Peyer's patch (tissue), 4 donors: ENCODE measurements around the gene ABHD17A. TPM values are rescaled to one million over a fixed set of nuclear protein-coding genes. Genes with fewer than 3 reads are reported as not detected.

ENCODE experiments used
- DNase-seq, 3 donors: peaks; one replicate each; pipeline ENCODE4 v3.0.0-alpha.2; 2017 to 2019
- H3K27ac ChIP-seq, 4 donors: fragments of 200-600 bp; sonication (generic); one replicate each; pipeline ENCODE4 v1.5.1; 2016 to 2019
- H3K27me3 ChIP-seq, 2 donors: fragments of 200-600 bp; sonication (generic); one replicate each; pipeline ENCODE4 v1.5.1; 2019
- H3K36me3 ChIP-seq, 3 donors: fragments of 200-600 bp; sonication (generic); one replicate each; pipeline ENCODE4 v1.5.1; 2016 to 2019
- H3K4me1 ChIP-seq, 4 donors: fragments of 200-600 bp; sonication (generic); one replicate each; pipeline ENCODE4 v1.5.1; 2016 to 2019
- H3K4me3 ChIP-seq, 4 donors: fragments of 200-600 bp; sonication (generic); 1 replicate in 3 of 4; 2 replicates in 1 of 4; pipeline ENCODE4 v1.5.1; 2016 to 2019; ENCODE audit warnings: mild to moderate bottlenecking in 1 of 4
- H3K9me3 ChIP-seq, 4 donors: fragments of 200-600 bp; sonication (generic); one replicate each; pipeline ENCODE4 v1.5.1; 2016 to 2019; ENCODE audit warnings: mild to moderate bottlenecking in 1 of 4
- CTCF ChIP-seq, 6 experiments: fragments of 450-650 bp in 4 of 6; fragments of 200-600 bp in 2 of 6; sonication (generic) in 1 of 6; IDR thresholded peaks; one replicate each; pipeline ENCODE4 v1.5.1; 2017 to 2019; ENCODE audit warnings: antibody characterized with exemption in 6 of 6, mild to moderate bottlenecking in 3 of 6, moderate library complexity in 1 of 6
- POLR2A ChIP-seq, 2 donors: fragments of 450-650 bp; IDR thresholded peaks; one replicate each; pipeline ENCODE4 v1.5.1; 2017; ENCODE audit warnings: antibody characterized with exemption in 2 of 2, mild to moderate bottlenecking in 2 of 2, moderate library complexity in 2 of 2
- total RNA-seq, 4 donors: library from RNA; depleted of rRNA; stranded (reverse); fragments of >200 nt; gene quantifications; one replicate each; pipeline ENCODE4 v1.1.0, GENCODE V29; 2016

Gene ABHD17A
- total RNA-seq, 4 donors from 2014 or later = 52.0 to 95.9 (median 68.4) TPM

GRCh38 chr19:1913781-1914577, 28.7 kb upstream of the ABHD17A start:
- TF ChIP-seq CTCF (IDR thresholded peaks at IDR 0.05) (no peak), POLR2A (IDR thresholded peaks at IDR 0.05) (no peak)
- H3K27ac ChIP-seq = no peak overlapping the region
- H3K4me3 ChIP-seq = no peak overlapping the region
- H3K4me1 ChIP-seq = peaks cover 0 to 18% (median 5%) of the 10 kb centered on the region in 4 donors
- DNase-seq = no peak
- H3K36me3 ChIP-seq = peaks cover 0 to 35% (median 0%) of the 10 kb centered on the region in 3 donors
- no peaks in the 10 kb centered on the region for H3K9me3 ChIP-seq
- no peaks in the 10 kb centered on the region for H3K27me3 ChIP-seq

- H3K27ac ChIP-seq = no peak overlapping the region
- TF ChIP-seq POLR2A (IDR thresholded peaks at IDR 0.05) = no peak
- no peak for TF ChIP-seq CTCF (IDR thresholded peaks at IDR 0.05)
- H3K9me3 ChIP-seq = no peaks in the 10 kb centered on the region
- DNase-seq = no peak
- no peaks in the 10 kb centered on the region for H3K27me3 ChIP-seq
- no peak overlapping the region for H3K4me3 ChIP-seq
- peaks cover 0 to 26% (median 0%) of the 10 kb centered on the region in 3 donors for H3K36me3 ChIP-seq
- peaks cover 0 to 28% (median 12%) of the 10 kb centered on the region in 4 donors for H3K4me1 ChIP-seq
Observed at GRCh38 chr19:1912760-1913505, 27.6 kb upstream of the ABHD17A start.

- no peak for TF ChIP-seq POLR2A (IDR thresholded peaks at IDR 0.05)
- no peak for TF ChIP-seq CTCF (IDR thresholded peaks at IDR 0.05)
- H3K27ac ChIP-seq = no peak overlapping the region
- H3K4me1 ChIP-seq = peaks cover 0 to 37% (median 15%) of the 10 kb centered on the region in 4 donors
- H3K9me3 ChIP-seq = no peaks in the 10 kb centered on the region
- H3K27me3 ChIP-seq = no peaks in the 10 kb centered on the region
- DNase-seq = peak in 2 of 3 donors; percentile 72 to 86
- no peak overlapping the region for H3K4me3 ChIP-seq
- peaks cover 0 to 22% (median 0%) of the 10 kb centered on the region in 3 donors for H3K36me3 ChIP-seq
Observed at GRCh38 chr19:1911995-1912394, 26.7 kb upstream of the ABHD17A start.

GRCh38 chr19:1911098-1911497, 25.8 kb upstream of the ABHD17A start:
- Histone ChIP-seq H3K36me3 (peaks cover 0 to 22% (median 0%) of the 10 kb centered on the region in 3 donors), H3K27ac (no peak overlapping the region), H3K27me3 (no peaks in the 10 kb centered on the region), H3K4me1 (peaks cover 0 to 46% (median 16%) of the 10 kb centered on the region in 4 donors), H3K4me3 (no peak overlapping the region), H3K9me3 (no peaks in the 10 kb centered on the region)
- no peak for TF ChIP-seq CTCF (IDR thresholded peaks at IDR 0.05)
- TF ChIP-seq POLR2A (IDR thresholded peaks at IDR 0.05) = no peak
- no peak for DNase-seq

- H3K4me3 ChIP-seq = no peak overlapping the region
- no peak for TF ChIP-seq POLR2A (IDR thresholded peaks at IDR 0.05)
- no peak for TF ChIP-seq CTCF (IDR thresholded peaks at IDR 0.05)
- peaks cover 0 to 22% (median 0%) of the 10 kb centered on the region in 3 donors for H3K36me3 ChIP-seq
- no peak overlapping the region for H3K27ac ChIP-seq
- peaks cover 0 to 52% (median 18%) of the 10 kb centered on the region in 4 donors for H3K4me1 ChIP-seq
- DNase-seq = no peak
- no peaks in the 10 kb centered on the region for H3K9me3 ChIP-seq
- H3K27me3 ChIP-seq = no peaks in the 10 kb centered on the region
Observed at GRCh38 chr19:1910177-1910576, 24.9 kb upstream of the ABHD17A start.
